Measurements from ENCODE around the gene PADI4.

PADI4 gene

GRCh38 chr1:17358557-17358956, 50.6 kb downstream of the PADI4 start:
- H3K27ac ChIP-seq, result no peak overlapping the region
- TF ChIP-seq CTCF (conservative IDR thresholded peaks at IDR 0.05; ENCODE audit: low read depth), result no peak
- CTCF ChIA-PET, result no interaction called here
- DNase-seq (ENCODE audit: low spot score), result no peak
- POLR2A ChIA-PET (ENCODE audit: low non-redundant PET), result no interaction called here

GRCh38 chr1:17359031-17359430, 51.0 kb downstream of the PADI4 start:
- H3K27ac ChIP-seq, result no peak overlapping the region
- TF ChIP-seq CTCF (conservative IDR thresholded peaks at IDR 0.05; ENCODE audit: low read depth), result no peak
- ChIA-PET CTCF (interaction anchor here (0.6 kb wide), 1 partner anchor 12 kb away, joined by 3 read pairs; no protein-coding TSS in a partner anchor), POLR2A (ENCODE audit: low non-redundant PET) (no interaction called here)
- no peak for DNase-seq (ENCODE audit: low spot score)

- TF ChIP-seq CTCF (conservative IDR thresholded peaks at IDR 0.05; ENCODE audit: low read depth), result no peak
- no peak for DNase-seq (ENCODE audit: low spot score)
- no peak overlapping the region for H3K27ac ChIP-seq
- POLR2A ChIA-PET (ENCODE audit: low non-redundant PET), result no interaction called here
- CTCF ChIA-PET, result no interaction called here
Measured at GRCh38 chr1:17359808-17360207, 51.8 kb downstream of the PADI4 start.

- CTCF ChIA-PET, result interaction anchor here (0.6 kb wide), 1 partner anchor 11 kb away, joined by 3 read pairs; no protein-coding TSS in a partner anchor
Measured at GRCh38 chr1:17360272-17360956, 52.4 kb downstream of the PADI4 start.

GRCh38 chr1:17361687-17362086, 53.7 kb downstream of the PADI4 start:
- H3K27ac ChIP-seq, result no peak overlapping the region
- POLR2A ChIA-PET (ENCODE audit: low non-redundant PET), result no interaction called here
- no peak for DNase-seq (ENCODE audit: low spot score)
- TF ChIP-seq CTCF (conservative IDR thresholded peaks at IDR 0.05; ENCODE audit: low read depth), result no peak
- CTCF ChIA-PET, result no interaction called here

More at GRCh38 chr1:17360272-17360956, 52.4 kb downstream of the PADI4 start:
- POLR2A ChIA-PET (ENCODE audit: low non-redundant PET), result no interaction called here
- H3K27ac ChIP-seq, result no peak overlapping the region
- no peak for DNase-seq (ENCODE audit: low spot score)
- no peak for TF ChIP-seq CTCF (conservative IDR thresholded peaks at IDR 0.05; ENCODE audit: low read depth)

- ChIA-PET POLR2A (ENCODE audit: low non-redundant PET) (no interaction called here), CTCF (no interaction called here)
- no peak for TF ChIP-seq CTCF (conservative IDR thresholded peaks at IDR 0.05; ENCODE audit: low read depth)
- H3K27ac ChIP-seq, result no peak overlapping the region
- DNase-seq (ENCODE audit: low spot score), result no peak
Measured at GRCh38 chr1:17363351-17363750, 55.4 kb downstream of the PADI4 start.
